ENCODE measurements around the gene C21orf91. TPM values are rescaled to one million over a fixed set of nuclear protein-coding genes. Genes with fewer than 3 reads are reported as not detected.

The C21orf91 gene
- polyA plus RNA-seq, 1 experiment, result 17.5 TPM

DNA sequence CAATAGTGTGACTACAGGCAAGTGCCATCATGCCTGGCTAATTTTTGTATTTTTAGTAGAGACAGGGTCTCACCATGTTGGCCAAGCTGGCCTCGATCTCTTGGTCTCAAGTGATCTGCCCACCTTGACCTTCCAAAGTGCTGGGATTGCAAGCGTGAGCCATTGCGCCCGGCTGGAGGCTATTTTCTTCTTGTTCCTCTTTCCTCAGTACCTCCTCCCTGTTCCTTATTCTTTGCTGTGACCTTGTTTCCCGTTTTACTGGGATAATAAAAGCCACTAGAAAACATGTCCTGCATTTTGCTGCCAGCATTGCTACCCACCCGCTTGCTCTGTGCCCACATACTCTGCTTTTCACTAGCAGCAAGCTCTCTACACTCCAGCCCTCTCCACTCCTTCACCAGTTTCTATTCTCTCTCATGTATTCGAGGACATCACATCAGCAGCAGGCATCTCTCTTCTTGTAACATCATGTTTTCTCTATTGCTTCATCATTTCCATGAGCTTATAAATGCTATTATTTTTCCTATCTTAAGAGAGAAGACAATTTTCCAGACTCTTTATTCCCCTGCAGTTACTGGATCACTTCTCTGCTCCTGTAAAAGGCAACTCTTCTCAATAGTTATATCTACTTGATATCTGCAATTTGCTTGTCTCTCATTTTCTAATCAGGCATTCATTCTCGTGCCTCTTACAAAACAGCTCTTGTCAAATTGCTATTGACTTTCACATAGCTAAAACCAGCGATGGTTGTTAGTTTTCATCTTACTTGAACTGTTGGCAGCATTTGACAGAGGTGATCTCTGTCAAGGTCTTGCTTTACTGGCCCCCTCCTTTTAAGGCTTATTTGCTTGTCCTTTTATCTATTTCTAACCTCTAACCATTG lies 34.5 kb upstream of the C21orf91 start:
- DNase-seq (ENCODE audit: low read depth, low spot score), result no peak
- Histone ChIP-seq H3K9me3 (ENCODE audit: control insufficient read depth, insufficient read depth, low read length) (peaks cover 2% of the 10 kb centered on the region; the same call in 1 of the 2 replicates), H3K27me3 (ENCODE audit: control insufficient read depth, insufficient read depth, low read length) (no peaks in the 10 kb centered on the region), H3K27ac (ENCODE audit: low read depth, low read length) (no peak overlapping the region), H3K4me3 (ENCODE audit: low read depth, low read length) (no peak overlapping the region)
- ChIA-PET POLR2A (no interaction called here), CTCF (no interaction called here)
- TF ChIP-seq, protein P1, sequence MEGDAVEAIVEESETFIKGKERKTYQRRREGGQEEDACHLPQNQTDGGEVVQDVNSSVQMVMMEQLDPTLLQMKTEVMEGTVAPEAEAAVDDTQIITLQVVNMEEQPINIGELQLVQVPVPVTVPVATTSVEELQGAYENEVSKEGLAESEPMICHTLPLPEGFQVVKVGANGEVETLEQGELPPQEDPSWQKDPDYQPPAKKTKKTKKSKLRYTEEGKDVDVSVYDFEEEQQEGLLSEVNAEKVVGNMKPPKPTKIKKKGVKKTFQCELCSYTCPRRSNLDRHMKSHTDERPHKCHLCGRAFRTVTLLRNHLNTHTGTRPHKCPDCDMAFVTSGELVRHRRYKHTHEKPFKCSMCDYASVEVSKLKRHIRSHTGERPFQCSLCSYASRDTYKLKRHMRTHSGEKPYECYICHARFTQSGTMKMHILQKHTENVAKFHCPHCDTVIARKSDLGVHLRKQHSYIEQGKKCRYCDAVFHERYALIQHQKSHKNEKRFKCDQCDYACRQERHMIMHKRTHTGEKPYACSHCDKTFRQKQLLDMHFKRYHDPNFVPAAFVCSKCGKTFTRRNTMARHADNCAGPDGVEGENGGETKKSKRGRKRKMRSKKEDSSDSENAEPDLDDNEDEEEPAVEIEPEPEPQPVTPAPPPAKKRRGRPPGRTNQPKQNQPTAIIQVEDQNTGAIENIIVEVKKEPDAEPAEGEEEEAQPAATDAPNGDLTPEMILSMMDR (IDR thresholded peaks at IDR 0.05; ENCODE audit: low read depth, low read length), result no peak

DNA sequence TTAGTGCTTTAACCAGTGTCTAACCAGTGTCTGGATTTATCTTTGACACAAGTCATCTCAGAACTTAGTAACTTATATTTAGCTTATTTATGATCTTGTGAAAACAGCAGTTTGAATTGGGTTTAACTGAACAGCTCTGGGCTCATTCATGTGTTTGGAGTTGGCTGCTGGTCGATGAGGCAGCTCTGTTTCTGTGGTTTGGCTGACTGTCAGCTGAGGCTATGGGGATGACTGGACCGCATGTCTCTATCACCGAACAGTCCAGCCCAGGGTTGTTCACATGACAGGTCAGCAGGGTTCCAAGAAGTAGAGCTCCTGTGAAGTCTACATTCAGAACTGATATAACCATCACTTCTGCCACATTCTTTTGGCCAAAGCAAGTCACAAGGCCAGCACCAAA lies 29.1 kb upstream of the C21orf91 start:
- H3K27me3 ChIP-seq (ENCODE audit: control insufficient read depth, insufficient read depth, low read length), result no peaks in the 10 kb centered on the region
- peak; percentile 90 for DNase-seq (ENCODE audit: low read depth, low spot score)
- CTCF ChIA-PET, result interaction anchor here (0.6 to 3.6 kb wide), 3 partner anchors 13 to 76 kb away, joined by 3 to 21 read pairs (median 3); no protein-coding TSS in a partner anchor
- no peak overlapping the region for H3K4me3 ChIP-seq (ENCODE audit: low read depth, low read length)
- TF ChIP-seq, protein P1 (IDR thresholded peaks at IDR 0.05; ENCODE audit: low read depth, low read length), result no peak
- peaks cover 2% of the 10 kb centered on the region; the same call in 1 of the 2 replicates for H3K9me3 ChIP-seq (ENCODE audit: control insufficient read depth, insufficient read depth, low read length)
- POLR2A ChIA-PET, result interaction anchor here (0.6 to 2.0 kb wide), 3 partner anchors 19 to 29 kb away, joined by 3 to 23 read pairs (median 4); partner anchors contain the start of gene C21orf91
- peak overlapping the region; percentile 89 for H3K27ac ChIP-seq (ENCODE audit: low read depth, low read length)

- POLR2A ChIA-PET, result no interaction called here
- TF ChIP-seq, protein P1 (IDR thresholded peaks at IDR 0.05; ENCODE audit: low read depth, low read length), result no peak
- Histone ChIP-seq H3K9me3 (ENCODE audit: control insufficient read depth, insufficient read depth, low read length) (no peaks in the 10 kb centered on the region), H3K27me3 (ENCODE audit: control insufficient read depth, insufficient read depth, low read length) (no peaks in the 10 kb centered on the region), H3K4me3 (ENCODE audit: low read depth, low read length) (no peak overlapping the region), H3K27ac (ENCODE audit: low read depth, low read length) (no peak overlapping the region)
- CTCF ChIA-PET, result no interaction called here
- DNase-seq (ENCODE audit: low read depth, low spot score), result no peak
These were observed 21.9 kb upstream of the C21orf91 start for GRCh38 chr21:17841103-17841502.

- no peak overlapping the region for H3K4me3 ChIP-seq (ENCODE audit: low read depth, low read length)
- no peaks in the 10 kb centered on the region for H3K9me3 ChIP-seq (ENCODE audit: control insufficient read depth, insufficient read depth, low read length)
- DNase-seq (ENCODE audit: low read depth, low spot score), result no peak
- TF ChIP-seq, protein P1 (IDR thresholded peaks at IDR 0.05; ENCODE audit: low read depth, low read length), result no peak
- H3K27me3 ChIP-seq (ENCODE audit: control insufficient read depth, insufficient read depth, low read length), result no peaks in the 10 kb centered on the region
- H3K27ac ChIP-seq (ENCODE audit: low read depth, low read length), result no peak overlapping the region
- ChIA-PET POLR2A (interaction anchor here (0.7 kb wide), 1 partner anchor 16 kb away, joined by 3 read pairs; the partner anchor contains the start of gene C21orf91), CTCF (interaction anchor here (0.7 to 1.0 kb wide), 3 partner anchors 13 to 155 kb away, joined by 3 read pairs; no protein-coding TSS in a partner anchor)
These were observed 15.6 kb upstream of the C21orf91 start for GRCh38 chr21:17834639-17835354.
